Breast epithelium (tissue), 4 donors: ENCODE data around the gene MEOX1. TPM values are rescaled to one million over a fixed set of nuclear protein-coding genes. Genes with fewer than 3 reads are reported as not detected.

ENCODE experiments used
- DNase-seq, 2 donors: peaks; one replicate each; pipeline ENCODE4 v3.0.0-alpha.2; 2019; ENCODE audit warnings: low spot score in 2 of 2
- H3K27ac ChIP-seq, 2 donors: fragments of 200-600 bp; sonication (generic) in 1 of 2; one replicate each; pipeline ENCODE4 v1.5.1; 2016 to 2019; ENCODE audit warnings: mild to moderate bottlenecking in 1 of 2
- H3K27me3 ChIP-seq, 2 donors: fragments of 200-600 bp; sonication (generic) in 1 of 2; one replicate each; pipeline versions ENCODE4 v1.5.1 to v1.6.0; 2017 to 2019; ENCODE audit warnings: control low read depth in 1 of 2, mild to moderate bottlenecking in 1 of 2
- H3K36me3 ChIP-seq: fragments of 200-600 bp; one replicate; pipeline ENCODE4 v1.5.1; 2019
- H3K4me1 ChIP-seq, 2 donors: fragments of 200-600 bp; sonication (generic); one replicate each; pipeline ENCODE4 v1.5.1; 2016 to 2019; ENCODE audit warnings: control low read depth in 1 of 2
- H3K4me3 ChIP-seq, 3 donors: fragments of 200-600 bp; sonication (generic); 1 replicate in 2 of 3; 2 replicates in 1 of 3; pipeline ENCODE4 v1.5.1; 2016 to 2019; ENCODE audit warnings: mild to moderate bottlenecking in 3 of 3, moderate library complexity in 2 of 3
- H3K9me3 ChIP-seq, 2 donors: fragments of 200-600 bp; sonication (generic) in 1 of 2; one replicate each; pipeline ENCODE4 v1.5.1; 2016 to 2019; ENCODE audit warnings: control low read depth in 1 of 2
- POLR2A ChIP-seq: fragments of 450-650 bp; IDR thresholded peaks from one replicate; pipeline ENCODE4 v1.6.1; 2016; ENCODE audit warnings: antibody characterized with exemption, mild to moderate bottlenecking, moderate library complexity
- POLR2AphosphoS5 ChIP-seq, 3 donors: sonication (generic); formaldehyde crosslinking; IDR thresholded peaks; one replicate each; pipeline ENCODE4 v1.6.1; 2017; ENCODE audit warnings: antibody characterized with exemption in 3 of 3
- intact Hi-C: fragments of 100-400 bp; cut with DNase I; formaldehyde crosslinking; loops from one replicate; pipeline ENCODE4 v1.15.1; 2023; ENCODE audit warnings: low total_unique reads
- total RNA-seq, 3 donors: library from RNA; depleted of rRNA; stranded (reverse); fragments of >200 nt; gene quantifications; one replicate each; pipeline ENCODE4 v1.1.0, GENCODE V29; 2016
- TF ChIP-seq, protein P1 (sequence below), 3 donors: fragments of 450-650 bp; IDR thresholded peaks; one replicate each; pipeline ENCODE4 v1.5.1; 2016 to 2017; ENCODE audit warnings: antibody characterized with exemption in 3 of 3, mild to moderate bottlenecking in 3 of 3, moderate library complexity in 3 of 3

The MEOX1 gene
- total RNA-seq, 3 donors from 2014 or later, result 2.6 to 11.0 (median 10.5) TPM

DNA sequence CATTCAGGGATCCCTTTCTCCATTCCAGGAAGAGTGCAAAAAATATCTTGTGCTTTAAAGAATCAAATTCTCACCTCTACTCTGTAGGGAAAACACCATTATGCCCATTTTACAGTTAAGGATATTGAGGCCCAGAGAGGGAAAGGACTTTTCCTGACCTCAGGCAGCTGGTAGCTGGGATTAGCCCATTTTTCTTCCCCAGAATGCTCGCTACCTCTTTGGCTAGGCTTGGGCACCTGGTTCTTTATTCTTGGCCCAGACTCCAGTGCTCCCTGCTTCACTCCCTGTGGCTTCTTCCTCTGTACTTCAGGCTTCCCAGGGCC, 45.7 kb downstream of the MEOX1 start:
- no peak overlapping the region for H3K27ac ChIP-seq
- intact Hi-C loops, result no loop called here
- TF ChIP-seq POLR2AphosphoS5 (IDR thresholded peaks at IDR 0.05), result no peak
- TF ChIP-seq POLR2A, result no peak
- TF ChIP-seq, protein P1, sequence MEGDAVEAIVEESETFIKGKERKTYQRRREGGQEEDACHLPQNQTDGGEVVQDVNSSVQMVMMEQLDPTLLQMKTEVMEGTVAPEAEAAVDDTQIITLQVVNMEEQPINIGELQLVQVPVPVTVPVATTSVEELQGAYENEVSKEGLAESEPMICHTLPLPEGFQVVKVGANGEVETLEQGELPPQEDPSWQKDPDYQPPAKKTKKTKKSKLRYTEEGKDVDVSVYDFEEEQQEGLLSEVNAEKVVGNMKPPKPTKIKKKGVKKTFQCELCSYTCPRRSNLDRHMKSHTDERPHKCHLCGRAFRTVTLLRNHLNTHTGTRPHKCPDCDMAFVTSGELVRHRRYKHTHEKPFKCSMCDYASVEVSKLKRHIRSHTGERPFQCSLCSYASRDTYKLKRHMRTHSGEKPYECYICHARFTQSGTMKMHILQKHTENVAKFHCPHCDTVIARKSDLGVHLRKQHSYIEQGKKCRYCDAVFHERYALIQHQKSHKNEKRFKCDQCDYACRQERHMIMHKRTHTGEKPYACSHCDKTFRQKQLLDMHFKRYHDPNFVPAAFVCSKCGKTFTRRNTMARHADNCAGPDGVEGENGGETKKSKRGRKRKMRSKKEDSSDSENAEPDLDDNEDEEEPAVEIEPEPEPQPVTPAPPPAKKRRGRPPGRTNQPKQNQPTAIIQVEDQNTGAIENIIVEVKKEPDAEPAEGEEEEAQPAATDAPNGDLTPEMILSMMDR (IDR thresholded peaks at IDR 0.05), result no peak
- no peaks in the 10 kb centered on the region for H3K27me3 ChIP-seq
- H3K4me3 ChIP-seq, result no peak overlapping the region
- H3K36me3 ChIP-seq, result no peaks in the 10 kb centered on the region
- no peak for DNase-seq
- H3K4me1 ChIP-seq, result no peaks in the 10 kb centered on the region
- H3K9me3 ChIP-seq, result no peaks in the 10 kb centered on the region

- DNase-seq, result no peak
- intact Hi-C loops, result no loop called here
- Histone ChIP-seq H3K4me1 (no peaks in the 10 kb centered on the region), H3K36me3 (no peaks in the 10 kb centered on the region), H3K4me3 (no peak overlapping the region), H3K27me3 (no peaks in the 10 kb centered on the region), H3K27ac (no peak overlapping the region), H3K9me3 (no peaks in the 10 kb centered on the region)
- no peak for TF ChIP-seq POLR2AphosphoS5 (IDR thresholded peaks at IDR 0.05)
- TF ChIP-seq, protein P1 (IDR thresholded peaks at IDR 0.05), result no peak
- no peak for TF ChIP-seq POLR2A
These were observed 46.2 kb downstream of the MEOX1 start for GRCh38 chr17:43615330-43616028.

- TF ChIP-seq, protein P1 (IDR thresholded peaks at IDR 0.05), result no peak
- TF ChIP-seq POLR2A (no peak), POLR2AphosphoS5 (IDR thresholded peaks at IDR 0.05) (no peak)
- Histone ChIP-seq H3K36me3 (no peaks in the 10 kb centered on the region), H3K4me1 (no peaks in the 10 kb centered on the region), H3K27me3 (no peaks in the 10 kb centered on the region), H3K4me3 (no peak overlapping the region), H3K27ac (no peak overlapping the region), H3K9me3 (no peaks in the 10 kb centered on the region)
- DNase-seq, result no peak
- intact Hi-C loops, result no loop called here
These were observed 47.2 kb downstream of the MEOX1 start for GRCh38 chr17:43614561-43614960.

DNA sequence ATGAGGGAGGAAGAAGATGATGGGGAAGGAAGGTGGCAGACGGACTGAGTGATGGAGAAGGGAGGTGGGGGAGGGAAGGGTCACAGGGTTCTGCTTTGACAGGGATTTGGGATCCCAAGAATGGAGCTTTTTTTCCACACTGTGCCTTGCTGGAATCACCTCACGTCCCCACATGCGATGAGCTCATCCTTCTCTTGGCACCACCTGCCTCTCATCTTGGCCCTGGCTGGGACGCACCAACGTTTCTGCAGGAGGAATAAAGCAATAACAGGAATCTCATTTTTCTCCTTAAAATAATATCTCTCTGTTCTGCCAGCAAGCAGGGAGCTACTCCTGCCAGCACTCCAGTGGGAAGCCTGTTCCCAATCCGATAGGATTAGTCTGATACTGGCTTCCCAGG, 47.8 kb downstream of the MEOX1 start:
- no peak for DNase-seq
- intact Hi-C loops, result no loop called here
- no peaks in the 10 kb centered on the region for H3K4me1 ChIP-seq

DNA sequence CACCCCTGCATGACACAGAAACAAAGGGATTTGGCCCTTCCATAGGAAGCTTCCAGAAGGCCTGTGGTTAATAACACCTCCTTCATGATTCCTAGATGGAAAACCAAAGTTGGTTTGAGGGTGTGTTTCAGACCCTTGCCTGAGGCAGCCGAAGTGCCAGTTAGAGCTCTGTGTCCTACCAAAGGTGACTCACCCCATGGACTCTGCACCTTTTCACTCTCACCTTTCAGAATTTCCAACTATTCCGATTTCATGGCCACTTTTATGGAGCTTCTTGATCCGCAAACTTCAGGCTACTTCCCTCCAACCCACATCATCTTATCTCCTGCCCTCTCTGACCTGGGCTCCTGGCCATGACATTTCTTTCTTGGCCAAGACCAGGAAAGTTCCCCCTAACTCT, 49.2 kb downstream of the MEOX1 start:
- H3K4me1 ChIP-seq, result no peaks in the 10 kb centered on the region
- no peaks in the 10 kb centered on the region for H3K9me3 ChIP-seq
- TF ChIP-seq POLR2A (no peak), POLR2AphosphoS5 (IDR thresholded peaks at IDR 0.05) (no peak)
- TF ChIP-seq, protein P1 (IDR thresholded peaks at IDR 0.05), result no peak
- DNase-seq, result no peak
- H3K36me3 ChIP-seq, result no peaks in the 10 kb centered on the region
- no peak overlapping the region for H3K4me3 ChIP-seq
- intact Hi-C loops, result no loop called here
- no peak overlapping the region for H3K27ac ChIP-seq
- no peaks in the 10 kb centered on the region for H3K27me3 ChIP-seq

More for the DNA sequence above, 47.8 kb downstream of the MEOX1 start:
- H3K9me3 ChIP-seq, result no peaks in the 10 kb centered on the region
- TF ChIP-seq POLR2A, result no peak
- TF ChIP-seq, protein P1 (IDR thresholded peaks at IDR 0.05), result no peak
- no peak for TF ChIP-seq POLR2AphosphoS5 (IDR thresholded peaks at IDR 0.05)
- H3K4me3 ChIP-seq, result no peak overlapping the region
- H3K27ac ChIP-seq, result no peak overlapping the region
- no peaks in the 10 kb centered on the region for H3K36me3 ChIP-seq
- H3K27me3 ChIP-seq, result no peaks in the 10 kb centered on the region
